Measurements from ENCODE around the gene ADCY4.

DNA sequence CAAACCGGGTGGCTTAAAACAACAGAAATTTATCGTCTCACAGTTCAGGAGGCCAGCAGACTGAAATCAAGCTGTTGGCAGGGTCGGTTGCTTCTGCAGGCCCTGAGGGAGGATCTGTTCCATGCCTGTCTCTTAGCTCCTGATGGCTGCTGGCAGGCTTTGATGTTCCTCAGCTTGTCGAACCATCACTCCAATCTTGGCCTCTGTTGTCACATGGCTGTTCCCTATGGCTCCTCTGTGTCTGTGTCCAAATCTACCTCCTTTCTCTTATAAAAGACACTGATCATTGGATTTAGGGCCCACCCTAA, 47.1 kb upstream of the ADCY4 start:
- TF ChIP-seq RARB (CRISPR knock-in tag; IDR thresholded peaks at IDR 0.05) = no peak
- TF ChIP-seq BACH2 (CRISPR knock-in tag; IDR thresholded peaks at IDR 0.05; ENCODE audit: borderline replicate concordance) = no peak
- TF ChIP-seq, protein P1, sequence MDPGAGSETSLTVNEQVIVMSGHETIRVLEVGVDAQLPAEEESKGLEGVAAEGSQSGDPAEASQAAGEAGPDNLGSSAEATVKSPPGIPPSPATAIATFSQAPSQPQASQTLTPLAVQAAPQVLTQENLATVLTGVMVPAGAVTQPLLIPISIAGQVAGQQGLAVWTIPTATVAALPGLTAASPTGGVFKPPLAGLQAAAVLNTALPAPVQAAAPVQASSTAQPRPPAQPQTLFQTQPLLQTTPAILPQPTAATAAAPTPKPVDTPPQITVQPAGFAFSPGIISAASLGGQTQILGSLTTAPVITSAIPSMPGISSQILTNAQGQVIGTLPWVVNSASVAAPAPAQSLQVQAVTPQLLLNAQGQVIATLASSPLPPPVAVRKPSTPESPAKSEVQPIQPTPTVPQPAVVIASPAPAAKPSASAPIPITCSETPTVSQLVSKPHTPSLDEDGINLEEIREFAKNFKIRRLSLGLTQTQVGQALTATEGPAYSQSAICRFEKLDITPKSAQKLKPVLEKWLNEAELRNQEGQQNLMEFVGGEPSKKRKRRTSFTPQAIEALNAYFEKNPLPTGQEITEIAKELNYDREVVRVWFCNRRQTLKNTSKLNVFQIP (CRISPR knock-in tag; IDR thresholded peaks at IDR 0.05; ENCODE audit: borderline replicate concordance, low read depth) = no peak
- no peak for TF ChIP-seq SNAI2 (CRISPR knock-in tag; IDR thresholded peaks at IDR 0.05)
- no peak for TF ChIP-seq ARNTL (CRISPR knock-in tag; IDR thresholded peaks at IDR 0.05; ENCODE audit: borderline replicate concordance, low read depth)
- no peak for TF ChIP-seq PPARA (CRISPR knock-in tag; IDR thresholded peaks at IDR 0.05; ENCODE audit: borderline replicate concordance)
- no peak for TF ChIP-seq ZFP3 (CRISPR knock-in tag; IDR thresholded peaks at IDR 0.05)

Data from SK-N-SH treated with all-trans-retinoic acid at 6 μM for 48 hours (cell line).